Stimulated activated CD4-positive, alpha-beta T cell treated with anti-CD3 and anti-CD28 coated beads, Interleukin-1b, Interleukin-23, amount 100 ng/mL, for 4 hours (primary cell): Measurements from ENCODE around the gene PCYT2.
A peak's percentile ranks its signal among the peaks of the same experiment; 100 is the strongest.

Experiments used
- DNase-seq, 2 donors: peaks; one replicate each; pipeline ENCODE4 v3.0.0-alpha.2; 2020; ENCODE audit warnings: low read depth in 2 of 2

PCYT2 gene

GRCh38 chr17:81914103-81914850 is 3.1 kb upstream of the PCYT2 start:
- no peak for DNase-seq

DNA sequence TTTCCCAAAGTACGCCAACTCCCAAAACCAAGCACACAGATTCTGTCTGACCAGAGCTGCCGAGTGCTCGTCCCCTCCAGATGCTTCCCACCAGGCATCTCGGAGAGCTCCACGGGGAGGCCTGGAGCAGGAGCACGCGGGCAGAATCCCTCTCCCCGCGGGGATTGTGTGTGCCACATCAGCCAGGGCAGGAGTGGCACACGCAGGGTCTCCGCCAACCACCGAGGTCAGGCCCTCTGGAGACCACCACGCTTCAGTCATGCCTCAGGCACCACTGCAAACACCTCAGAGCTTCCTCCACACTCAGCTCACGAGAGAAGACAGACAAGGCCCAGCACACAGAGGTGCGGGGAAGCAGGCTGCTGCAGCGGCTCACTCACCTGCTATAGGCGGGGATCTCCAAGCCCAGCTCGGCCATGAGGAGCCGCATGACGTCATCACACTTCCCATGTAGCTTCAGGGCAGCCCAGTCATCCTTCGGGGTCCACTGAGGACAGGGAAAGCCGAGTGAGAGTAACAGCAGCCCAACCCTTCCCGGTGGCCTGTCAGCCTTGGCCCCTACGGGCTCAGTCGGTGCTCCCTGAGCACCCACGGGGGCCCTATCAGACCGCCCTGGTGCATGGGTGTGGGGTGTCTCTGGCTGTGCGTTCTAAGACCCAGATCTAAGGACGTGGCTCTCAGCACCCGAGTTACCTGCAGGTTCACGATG is 2.3 kb upstream of the PCYT2 start:
- DNase-seq: no peak

GRCh38 chr17:81912441-81913309 is 1.5 kb upstream of the PCYT2 start:
- DNase-seq: no peak

- DNase-seq: no peak
Observed at GRCh38 chr17:81911969-81912368, 770 bp upstream of the PCYT2 start.

DNA sequence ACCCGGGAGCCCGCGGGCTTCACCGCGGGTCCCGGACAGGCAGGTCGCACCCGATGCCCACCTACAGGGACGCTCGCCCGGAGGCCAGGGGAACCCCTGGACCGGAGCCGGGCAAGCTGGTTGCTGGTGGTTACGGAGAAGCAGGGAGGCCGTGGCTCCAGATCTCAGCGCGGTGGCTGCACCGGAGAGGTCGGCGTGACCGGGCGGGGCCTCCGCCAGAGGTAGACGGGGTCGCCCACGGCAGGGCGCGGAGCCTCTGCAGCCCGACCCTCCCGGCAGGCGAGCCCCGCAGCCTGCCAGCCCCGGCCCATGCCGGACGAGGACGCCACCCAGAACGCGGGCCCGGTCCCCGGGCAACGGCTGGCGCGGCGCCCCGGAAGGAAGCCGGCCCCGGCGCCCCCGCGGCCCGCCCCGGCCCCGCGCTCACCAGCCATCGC is 341 bp downstream of the PCYT2 start:
- peak in 1 of 2 donors; percentile 37 for DNase-seq

GRCh38 chr17:81909966-81910839 is 996 bp downstream of the PCYT2 start:
- DNase-seq: no peak

GRCh38 chr17:81909231-81909630 is 2.0 kb downstream of the PCYT2 start:
- no peak for DNase-seq

GRCh38 chr17:81908793-81909192 is 2.4 kb downstream of the PCYT2 start:
- no peak for DNase-seq

- DNase-seq: no peak
Observed at GRCh38 chr17:81907219-81908145, 3.7 kb downstream of the PCYT2 start.

GRCh38 chr17:81906476-81907218 is 4.6 kb downstream of the PCYT2 start:
- no peak for DNase-seq

- no peak for DNase-seq
Observed at GRCh38 chr17:81905993-81906392, 5.2 kb downstream of the PCYT2 start.

DNA sequence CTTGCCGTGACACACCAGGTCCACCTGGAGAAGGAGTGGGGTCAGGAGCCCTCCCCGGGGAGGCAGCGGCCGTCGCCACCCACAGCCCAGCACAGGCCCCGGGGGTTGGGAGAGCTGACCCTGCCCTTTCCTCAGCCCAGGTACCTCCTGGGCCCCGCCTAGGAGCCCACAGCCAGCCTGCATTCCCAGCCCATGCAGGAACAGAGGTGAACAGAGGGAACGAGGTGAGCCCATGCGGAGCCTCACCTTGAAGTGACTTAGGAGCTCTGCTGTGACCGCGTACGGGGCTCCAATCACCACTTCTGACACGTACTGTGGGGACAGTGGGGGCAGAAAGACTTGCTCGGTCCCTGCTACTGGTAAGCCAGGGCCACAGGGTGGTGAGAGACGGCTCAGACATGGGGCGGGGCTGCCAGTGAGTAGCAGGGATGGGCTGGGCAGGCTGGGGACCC is 5.7 kb downstream of the PCYT2 start:
- DNase-seq: no peak

DNA sequence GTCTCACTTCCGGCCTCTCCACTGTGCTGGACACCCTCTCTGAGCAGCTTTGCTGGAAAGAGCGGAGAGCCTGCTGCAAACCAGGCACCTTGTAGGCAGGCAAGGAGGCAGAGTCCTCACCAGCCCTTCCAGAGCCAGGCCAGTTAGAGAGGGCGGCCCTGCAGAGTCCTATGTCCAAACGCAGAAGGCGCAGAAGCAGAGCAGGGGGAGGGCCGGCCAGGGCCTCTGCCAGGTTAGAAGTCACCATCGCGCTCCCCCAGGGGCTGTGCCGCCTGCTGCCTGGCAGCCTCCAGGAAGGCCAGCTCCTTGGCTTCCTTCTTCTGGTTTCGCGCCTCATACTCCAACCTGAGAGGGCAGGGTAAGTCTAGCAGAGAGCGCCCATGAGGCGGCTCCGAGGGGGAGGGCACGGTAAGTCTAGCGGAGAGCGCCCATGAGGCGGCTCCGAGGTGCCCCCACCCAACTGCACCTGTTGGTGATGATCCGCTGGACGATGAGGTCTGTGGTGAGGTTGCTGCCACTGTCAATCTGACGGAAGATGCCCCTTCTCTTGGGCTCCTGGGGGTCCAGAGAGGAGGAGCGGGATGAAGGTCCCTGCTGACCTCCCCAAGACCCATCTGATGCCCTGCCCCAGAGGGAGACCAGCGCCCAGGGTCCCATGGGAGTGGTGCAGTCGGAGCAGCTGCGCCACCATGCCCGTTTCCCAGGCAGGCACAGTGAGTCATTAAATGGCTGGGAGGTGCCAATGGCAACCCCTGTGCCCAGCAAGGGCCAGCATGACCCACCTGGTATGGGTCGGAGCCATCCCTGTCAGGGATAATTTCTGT is 6.4 kb downstream of the PCYT2 start:
- DNase-seq: no peak

- no peak for DNase-seq
Observed at GRCh38 chr17:81903896-81904599, 7.2 kb downstream of the PCYT2 start.

GRCh38 chr17:81903415-81903831 is 7.8 kb downstream of the PCYT2 start:
- DNase-seq: no peak

GRCh38 chr17:81902653-81903414 is 8.4 kb downstream of the PCYT2 start:
- no peak for DNase-seq

DNA sequence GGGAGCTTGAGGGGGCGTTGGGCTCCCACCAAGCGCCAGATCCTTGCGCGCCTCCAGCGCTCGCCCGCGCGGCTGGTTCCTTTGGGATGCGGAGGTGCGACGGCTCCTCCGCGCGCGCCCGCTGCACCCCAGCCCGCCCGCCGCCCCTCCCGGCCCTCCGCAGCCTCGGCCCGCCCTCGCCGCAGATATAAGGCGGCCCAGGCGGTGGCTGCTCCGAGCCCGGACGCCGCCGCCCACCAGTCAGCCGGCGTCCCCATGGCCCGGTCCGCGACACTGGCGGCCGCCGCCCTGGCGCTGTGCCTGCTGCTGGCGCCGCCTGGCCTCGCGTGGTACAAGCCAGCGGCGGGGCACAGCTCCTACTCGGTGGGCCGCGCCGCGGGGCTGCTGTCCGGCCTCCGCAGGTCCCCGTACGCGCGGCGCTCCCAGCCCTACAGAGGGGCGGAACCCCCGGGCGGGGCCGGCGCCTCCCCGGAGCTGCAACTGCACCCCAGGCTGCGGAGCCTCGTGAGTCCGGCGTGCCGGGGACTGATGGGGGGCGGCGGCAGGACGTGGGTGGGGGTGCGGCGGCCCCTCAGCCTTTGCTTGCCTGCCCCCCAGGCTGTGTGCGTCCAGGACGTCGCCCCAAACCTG is 9.1 kb downstream of the PCYT2 start, which contains the start of gene NPB:
Gene NPB, plus strand, starts transcription at position 216 of the 630 bp plus-strand sequence. Its CDS starts 40 bp downstream, at position 256.
- no peak for DNase-seq
